GM18499 (cell line): ENCODE data around the gene DOCK4.

Experiments used
- ATAC-seq: cut with Tn5 transposase; IDR thresholded peaks from one replicate; pipeline ENCODE4 v1.9.1; 2021; ENCODE audit warnings: moderate number of reproducible peaks; ENCODE audit not compliant: insufficient read depth, unreplicated experiment

DOCK4 gene

DNA sequence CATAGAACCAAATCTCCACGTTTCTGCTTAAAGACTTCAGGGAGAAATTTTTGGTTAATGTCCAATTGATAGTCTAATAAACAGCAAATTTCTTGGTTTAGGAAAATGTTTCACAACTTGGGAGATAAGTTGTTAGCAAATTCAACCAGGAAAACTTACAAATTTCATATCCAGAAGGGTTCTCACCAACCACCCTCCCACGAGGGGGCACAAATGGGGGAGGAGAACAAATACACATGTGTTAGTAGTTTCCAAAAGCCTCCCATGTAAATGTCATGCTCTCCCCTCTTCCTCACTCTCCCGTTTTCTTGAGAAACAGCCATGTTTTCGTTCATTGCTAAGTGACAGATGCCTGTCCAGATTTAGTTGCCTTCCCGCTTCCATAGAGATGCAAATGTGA, 10.5 kb downstream of the DOCK4 start:
- ATAC-seq, result no peak

- no peak for ATAC-seq
Measured at GRCh38 chr7:112193915-112194502, 12.2 kb downstream of the DOCK4 start.

- ATAC-seq, result no peak
Measured at GRCh38 chr7:112192236-112193154, 13.7 kb downstream of the DOCK4 start.

GRCh38 chr7:112190120-112190519, 16.1 kb downstream of the DOCK4 start:
- no peak for ATAC-seq

DNA sequence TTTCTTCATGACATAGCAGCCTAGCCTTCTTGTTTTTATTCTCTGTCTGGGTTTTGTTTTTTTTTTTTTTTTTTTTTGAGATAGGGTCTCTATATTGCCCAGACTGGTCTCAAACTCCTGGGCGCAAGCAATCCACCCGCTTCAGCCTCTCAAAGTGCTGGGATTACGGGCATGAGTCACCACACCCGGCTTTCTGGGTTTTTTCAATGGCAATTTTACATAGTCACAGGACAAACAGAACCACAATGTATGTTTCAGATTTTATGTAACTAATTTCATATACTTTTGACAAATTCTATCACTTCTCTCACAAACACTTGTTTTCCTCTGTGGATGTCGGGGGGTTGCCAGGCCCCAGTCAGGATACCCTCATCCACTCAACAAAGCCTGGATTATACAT, 16.5 kb downstream of the DOCK4 start:
- no peak for ATAC-seq

DNA sequence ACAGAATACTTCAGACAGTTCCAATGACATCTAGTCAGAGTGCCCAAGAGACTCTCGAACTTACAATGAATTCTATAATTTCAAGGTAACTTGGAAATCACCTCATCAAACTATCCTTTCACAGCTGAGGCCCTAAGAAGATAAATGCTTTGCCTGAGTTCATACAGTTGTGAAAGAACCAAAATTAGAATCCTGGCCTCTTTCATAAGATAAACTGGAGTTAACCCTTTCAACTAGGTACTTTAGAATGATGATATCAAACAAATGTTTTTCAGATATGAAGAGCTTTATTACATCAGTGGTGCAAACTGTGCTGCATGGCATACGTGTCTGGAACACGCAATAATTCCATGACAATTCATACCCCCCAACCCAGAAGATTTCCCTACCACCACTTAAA, 17.9 kb downstream of the DOCK4 start:
- no peak for ATAC-seq

DNA sequence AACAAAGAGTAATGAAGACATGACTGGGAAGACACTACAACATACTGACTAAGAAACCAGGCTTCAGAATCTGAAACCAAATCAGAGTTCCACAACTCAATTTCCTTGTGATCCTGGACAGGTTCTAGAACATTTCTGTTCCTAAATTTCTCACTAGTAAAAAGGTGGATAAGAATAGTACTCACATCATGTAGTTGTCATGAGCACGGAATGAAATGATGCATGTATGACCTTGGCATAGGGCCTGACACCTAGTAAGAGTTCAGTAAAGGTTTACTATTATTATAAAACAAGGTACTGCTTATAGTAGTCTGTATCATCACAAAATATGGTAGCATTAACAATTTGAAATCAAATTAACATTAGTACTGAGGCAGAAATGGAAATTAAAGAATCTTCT, 19.9 kb downstream of the DOCK4 start:
- ATAC-seq, result no peak

DNA sequence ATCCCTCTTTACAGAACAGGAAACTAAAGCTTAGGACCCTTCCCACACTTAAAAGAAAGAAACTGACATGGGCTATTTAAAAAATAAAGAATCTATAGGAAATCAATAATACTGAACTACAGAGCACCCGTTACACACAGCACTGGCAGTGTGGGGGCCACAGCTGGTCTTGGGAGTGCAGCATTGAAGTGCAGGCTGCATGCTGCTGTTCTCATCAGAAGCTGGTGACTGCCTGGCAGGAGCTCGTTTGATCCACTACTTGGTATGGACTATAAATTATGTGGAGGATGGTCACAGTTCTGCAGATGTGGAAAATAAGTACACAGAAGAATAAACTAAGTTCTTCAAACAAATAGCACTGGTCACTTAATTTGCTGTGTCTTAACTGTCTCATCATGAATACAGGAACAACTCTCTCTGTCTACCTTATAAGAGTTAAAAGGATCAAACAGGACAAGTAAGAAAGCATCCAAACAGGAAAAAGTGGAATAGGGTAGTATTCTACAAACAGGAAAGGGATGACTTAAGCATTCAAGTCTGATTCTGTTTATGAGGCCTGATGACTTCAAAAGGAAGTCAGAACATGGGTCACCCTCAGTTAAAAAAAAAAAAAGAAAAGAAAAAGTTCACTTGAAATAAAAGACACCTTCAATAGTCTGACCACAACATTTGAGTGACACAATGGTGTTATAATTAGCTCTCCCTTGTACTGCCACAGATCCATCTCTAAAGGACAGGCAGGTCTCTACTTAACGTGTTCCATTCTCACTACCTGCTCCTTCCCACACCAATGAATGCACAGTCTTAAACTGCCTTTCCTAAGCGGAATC, 21.0 kb downstream of the DOCK4 start:
- no peak for ATAC-seq

DNA sequence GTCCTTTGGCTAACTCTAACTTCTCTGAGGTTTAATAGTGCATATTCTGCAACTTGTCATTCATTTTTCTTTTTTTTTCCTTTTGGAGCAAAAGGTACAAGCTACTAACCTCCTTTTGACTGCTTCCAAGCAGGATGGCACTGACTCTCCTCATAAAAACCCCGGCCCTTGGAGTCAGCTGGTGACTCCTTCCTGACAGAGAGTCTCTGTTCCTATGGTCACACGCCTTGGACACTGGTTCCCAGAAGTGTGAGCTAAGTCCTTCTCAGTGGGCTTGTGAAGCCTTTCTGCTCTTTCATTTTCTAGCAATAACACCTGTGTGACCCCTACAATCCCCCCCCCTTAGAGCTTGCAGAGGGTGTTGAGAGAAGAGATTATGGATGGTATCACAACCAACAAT, 21.7 kb downstream of the DOCK4 start:
- no peak for ATAC-seq

DNA sequence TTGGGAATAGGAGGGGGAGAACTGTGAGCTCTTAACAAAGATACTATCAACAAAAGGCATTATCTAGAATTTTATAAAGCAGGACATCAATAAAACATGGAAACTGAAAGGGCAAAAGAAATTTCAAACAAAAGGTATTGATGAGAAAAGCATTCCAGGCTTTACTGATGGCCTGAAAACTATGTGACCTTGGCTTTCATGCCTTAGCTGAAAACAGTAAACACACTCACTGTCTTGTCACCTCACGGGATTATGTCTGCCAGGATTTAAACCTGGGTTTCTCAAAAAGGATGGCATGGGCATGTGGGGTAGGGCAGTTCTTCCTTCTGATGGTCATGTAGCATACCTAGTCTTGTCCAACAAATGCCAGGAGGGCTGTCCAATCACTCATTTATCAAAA, 22.9 kb downstream of the DOCK4 start:
- no peak for ATAC-seq

DNA sequence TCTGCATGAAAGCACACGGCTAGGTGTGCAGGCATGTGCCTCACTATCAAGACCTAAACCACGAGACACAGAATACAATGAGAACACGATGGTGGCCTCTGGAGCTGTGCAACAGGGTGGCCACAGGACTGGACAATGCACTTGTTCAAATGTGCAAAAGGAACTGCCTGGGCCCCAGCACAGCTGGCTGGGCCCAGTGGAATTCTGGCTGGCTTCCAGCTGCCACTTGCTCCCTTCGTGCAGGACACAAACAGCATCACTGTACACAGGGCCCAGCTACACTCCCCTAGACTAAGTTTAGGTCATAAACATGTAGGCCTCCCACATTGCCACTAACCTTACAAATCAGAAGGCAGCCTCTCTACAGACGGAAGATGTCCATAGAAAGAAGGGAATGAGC, 23.4 kb downstream of the DOCK4 start:
- ATAC-seq, result no peak

GRCh38 chr7:112180223-112180622, 26.0 kb downstream of the DOCK4 start:
- no peak for ATAC-seq

DNA sequence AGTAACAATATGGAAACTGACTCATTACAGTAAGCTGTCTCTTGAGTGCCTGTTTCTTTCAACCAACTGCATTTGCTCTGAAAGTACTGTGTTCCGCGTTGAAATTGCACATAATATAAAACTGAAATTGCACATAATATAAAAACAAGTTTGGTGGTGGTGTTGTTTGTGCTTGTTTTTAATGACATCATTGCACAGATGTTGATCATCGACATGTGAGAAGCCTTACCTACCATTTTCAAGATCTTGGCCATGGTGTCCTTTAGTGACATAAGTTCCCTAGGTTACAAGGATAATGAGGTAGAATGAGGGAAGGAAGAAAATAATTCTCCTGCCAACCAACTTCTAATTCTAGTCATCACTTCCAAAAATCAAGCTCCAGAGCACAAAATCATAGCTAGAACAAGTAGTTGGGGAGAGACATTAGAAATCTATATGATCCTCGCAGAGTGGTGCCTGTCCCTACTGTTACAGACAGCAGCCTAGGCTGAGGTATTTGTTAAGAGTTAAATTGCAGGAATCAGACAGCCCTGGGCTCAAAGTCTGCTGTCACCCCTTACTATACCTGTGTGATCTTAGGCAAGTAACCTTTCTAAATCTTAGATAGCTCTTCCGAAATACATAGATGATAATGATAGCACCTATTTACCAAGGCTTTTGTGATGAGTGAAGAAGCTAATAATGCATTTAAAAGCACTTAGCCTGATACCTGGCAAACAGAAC, 29.3 kb downstream of the DOCK4 start:
- no peak for ATAC-seq

GRCh38 chr7:112176241-112176640, 30.0 kb downstream of the DOCK4 start:
- no peak for ATAC-seq

DNA sequence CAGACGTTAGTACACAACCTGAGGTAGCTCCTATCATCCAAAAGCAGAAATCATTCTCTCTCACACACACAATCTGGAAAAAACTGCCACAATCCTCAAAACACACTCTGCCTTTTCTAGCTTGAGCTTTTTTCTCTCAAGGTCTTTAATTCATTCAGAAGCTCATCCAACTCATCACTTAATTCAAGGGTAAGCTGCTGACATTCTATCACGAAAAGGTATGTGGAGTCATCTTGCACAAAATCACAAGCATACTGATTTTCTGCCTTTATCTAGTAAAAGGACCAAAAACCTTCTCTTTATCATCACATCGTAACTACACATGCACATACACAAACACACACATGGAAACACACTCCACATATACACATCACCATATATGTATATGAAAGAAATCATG, 32.0 kb downstream of the DOCK4 start:
- ATAC-seq, result no peak

DNA sequence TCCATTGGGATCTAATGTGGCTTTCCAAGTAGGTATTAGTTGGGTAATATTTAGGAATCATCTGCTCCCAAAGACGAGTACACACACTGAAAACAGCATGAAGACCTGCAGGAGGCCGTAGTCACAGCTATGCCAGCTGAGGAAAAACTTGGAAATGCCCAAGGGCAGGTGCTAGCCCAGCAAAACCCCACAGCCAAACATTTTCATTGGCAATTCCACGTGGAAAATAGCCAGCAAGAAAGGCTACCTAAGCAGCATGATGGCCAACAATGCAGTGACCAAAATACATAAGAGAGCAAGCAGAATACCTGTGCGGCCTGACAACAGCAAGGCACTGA, 32.7 kb downstream of the DOCK4 start:
- ATAC-seq, result no peak

- ATAC-seq, result no peak
Measured at GRCh38 chr7:112172870-112173567, 33.2 kb downstream of the DOCK4 start.

GRCh38 chr7:112171673-112172072, 34.5 kb downstream of the DOCK4 start:
- no peak for ATAC-seq

DNA sequence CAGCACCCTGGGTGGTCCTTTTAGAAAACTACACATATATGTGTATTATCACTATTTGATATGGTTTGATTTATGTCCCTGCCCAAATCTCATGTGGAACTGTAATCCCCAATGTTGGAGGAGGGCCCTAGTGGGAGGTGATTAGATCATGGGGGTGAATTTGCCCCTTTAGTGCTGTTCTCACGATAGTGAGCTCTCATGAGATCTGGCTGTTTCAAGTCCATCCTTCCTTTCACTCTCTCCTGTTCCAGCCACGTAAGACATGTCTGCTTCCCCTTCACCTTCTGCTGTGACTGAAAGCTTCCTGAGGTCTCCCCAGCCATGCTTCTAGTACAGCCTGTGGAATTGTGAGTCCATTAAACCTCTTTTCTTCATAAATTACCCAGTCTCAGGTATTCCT, 37.3 kb downstream of the DOCK4 start:
- ATAC-seq, result no peak

DNA sequence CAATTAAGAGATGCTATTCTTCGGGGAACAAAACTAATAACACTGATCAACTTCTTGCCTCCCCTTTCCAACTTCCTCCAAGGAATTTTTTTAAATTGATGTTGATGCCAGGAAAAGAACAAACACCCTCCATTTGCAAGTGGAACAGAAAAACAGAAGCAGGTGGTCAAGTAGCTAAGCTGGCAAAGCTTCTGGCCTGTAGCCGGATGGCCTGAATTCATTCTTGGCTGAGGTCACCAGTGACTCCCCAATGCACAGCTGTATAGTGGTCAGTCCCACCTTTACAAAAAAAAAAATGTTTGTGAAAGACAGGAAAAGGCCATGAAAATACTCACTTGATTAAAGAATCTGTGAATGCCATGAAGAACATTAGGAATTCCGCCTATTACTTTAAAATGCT, 39.1 kb downstream of the DOCK4 start:
- no peak for ATAC-seq
